ENCODE measurements around the gene FRY.

Gene FRY

GRCh38 chr13:32023096-32023495, 8.5 kb upstream of the FRY start:
- TF ChIP-seq CTCF (IDR thresholded peaks at IDR 0.05; ENCODE audit: extremely low read depth, insufficient read depth, missing control alignments) = no peak
- in situ Hi-C loops (cut with MboI; ENCODE audit: low pct_unique_long_range_greater_than_20kb, low sequenced_read_pairs, unreplicated experiment) = loop anchor here (10.0 kb wide), 1 partner anchor 292 kb away; the partner anchor contains the start of genes BRCA2 and ZAR1L
- DNase-seq (ENCODE audit: low spot score) = no peak

GRCh38 chr13:32023698-32024097, 7.9 kb upstream of the FRY start:
- TF ChIP-seq CTCF (IDR thresholded peaks at IDR 0.05; ENCODE audit: extremely low read depth, insufficient read depth, missing control alignments) = no peak
- no peak for DNase-seq (ENCODE audit: low spot score)
- in situ Hi-C loops (cut with MboI; ENCODE audit: low pct_unique_long_range_greater_than_20kb, low sequenced_read_pairs, unreplicated experiment) = loop anchor here (10.0 kb wide), 1 partner anchor 291 kb away; the partner anchor contains the start of genes BRCA2 and ZAR1L

- DNase-seq (ENCODE audit: low spot score) = no peak
- TF ChIP-seq CTCF (IDR thresholded peaks at IDR 0.05; ENCODE audit: extremely low read depth, insufficient read depth, missing control alignments) = no peak
- in situ Hi-C loops (cut with MboI; ENCODE audit: low pct_unique_long_range_greater_than_20kb, low sequenced_read_pairs, unreplicated experiment) = loop anchor here (10.0 kb wide), 1 partner anchor 290 kb away; the partner anchor contains the start of genes BRCA2 and ZAR1L
Measured at GRCh38 chr13:32024750-32025149, 6.8 kb upstream of the FRY start.

GRCh38 chr13:32025730-32026129, 5.8 kb upstream of the FRY start:
- DNase-seq (ENCODE audit: low spot score) = no peak

DNA sequence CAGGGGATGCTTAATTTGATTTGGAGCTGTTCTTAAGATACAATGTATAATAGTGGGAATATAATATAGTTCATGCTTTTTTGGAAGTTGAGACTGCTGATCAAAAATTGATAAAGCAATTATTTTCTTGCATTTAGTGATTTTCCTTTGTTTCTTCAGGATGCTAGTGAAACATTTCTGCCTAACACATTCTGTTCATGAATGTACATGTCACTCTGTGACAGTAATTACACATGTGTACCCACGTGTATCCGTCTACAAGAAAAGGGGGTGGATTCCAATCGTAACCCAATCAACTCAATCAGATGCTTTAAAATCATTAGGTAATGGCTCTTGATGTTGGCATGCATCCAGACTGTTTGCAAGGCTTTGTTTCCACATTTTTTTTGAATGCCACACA, 5.0 kb upstream of the FRY start:
- in situ Hi-C loops (cut with MboI; ENCODE audit: low pct_unique_long_range_greater_than_20kb, low sequenced_read_pairs, unreplicated experiment) = loop anchor here (10.0 kb wide), 1 partner anchor 288 kb away; the partner anchor contains the start of genes BRCA2 and ZAR1L

More at GRCh38 chr13:32025730-32026129, 5.8 kb upstream of the FRY start:
- no peak for TF ChIP-seq CTCF (IDR thresholded peaks at IDR 0.05; ENCODE audit: extremely low read depth, insufficient read depth, missing control alignments)
- in situ Hi-C loops (cut with MboI; ENCODE audit: low pct_unique_long_range_greater_than_20kb, low sequenced_read_pairs, unreplicated experiment) = loop anchor here (10.0 kb wide), 1 partner anchor 289 kb away; the partner anchor contains the start of genes BRCA2 and ZAR1L

DNA sequence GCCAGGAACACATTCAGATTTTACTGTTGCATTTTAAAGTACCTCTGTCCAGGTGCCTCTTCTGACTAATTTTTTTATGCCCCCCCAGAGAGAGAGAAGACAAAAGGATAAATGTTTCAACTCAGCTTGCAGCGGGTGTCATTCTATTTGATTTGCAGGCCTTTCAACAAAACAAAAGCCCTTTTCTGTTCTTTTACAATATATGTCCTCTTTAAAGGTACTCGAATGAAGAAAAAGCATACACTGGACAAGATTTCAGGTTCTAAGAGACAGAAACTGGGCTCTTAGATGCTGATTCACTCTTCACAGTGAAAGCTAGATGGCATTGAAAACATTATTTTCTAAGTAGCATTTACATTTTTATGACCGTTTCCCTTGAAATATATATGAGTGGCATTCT, 2.9 kb upstream of the FRY start:
- no peak for TF ChIP-seq CTCF (IDR thresholded peaks at IDR 0.05; ENCODE audit: extremely low read depth, insufficient read depth, missing control alignments)
- in situ Hi-C loops (cut with MboI; ENCODE audit: low pct_unique_long_range_greater_than_20kb, low sequenced_read_pairs, unreplicated experiment) = loop anchor here (10.0 kb wide), 1 partner anchor 286 kb away; the partner anchor contains the start of genes BRCA2 and ZAR1L
- DNase-seq (ENCODE audit: low spot score) = no peak

More for the DNA sequence above, 5.0 kb upstream of the FRY start:
- DNase-seq (ENCODE audit: low spot score) = no peak
- TF ChIP-seq CTCF (IDR thresholded peaks at IDR 0.05; ENCODE audit: extremely low read depth, insufficient read depth, missing control alignments) = no peak

Measured in GM13977 (cell line).